HepG2 (cell line): ENCODE results near the gene ICAM2. TPM values are rescaled to one million over a fixed set of nuclear protein-coding genes. Genes with fewer than 3 reads are reported as not detected.
A peak's percentile ranks its signal among the peaks of the same experiment; 100 is the strongest.

Experiments used
- ARID4A ChIP-seq: sonication (generic); formaldehyde crosslinking; IDR thresholded peaks from 2 replicates; pipeline ENCODE4 v1.5.0; 2020; ENCODE audit warnings: mild to moderate bottlenecking, missing genetic modification reagents, borderline replicate concordance
- ASH2L ChIP-seq: fragments of 300-600, 200-600 bp; sonication (generic); IDR thresholded peaks from 2 replicates; pipeline ENCODE4 v1.7.0; 2017; ENCODE audit warnings: low read depth, mild to moderate bottlenecking, moderate library complexity, mixed read lengths, low read length; ENCODE audit not compliant: insufficient read length
- FIP1L1 ChIP-seq: fragments of 200-400 bp; formaldehyde crosslinking; IDR thresholded peaks from 2 replicates; pipeline ENCODE4 v1.6.1; 2018; ENCODE audit warnings: low read depth, mild to moderate bottlenecking, low read length, moderate library complexity, borderline replicate concordance; ENCODE audit not compliant: insufficient read depth
- GTF2F1 ChIP-seq: fragments of 150-350 bp; IDR thresholded peaks from 2 replicates; pipeline ENCODE4 v1.6.1; 2014; ENCODE audit warnings: low read length
- HES4 ChIP-seq: sonication (generic); formaldehyde crosslinking; IDR thresholded peaks from 2 replicates; pipeline ENCODE4 v1.9.0; 2021; ENCODE audit warnings: mild to moderate bottlenecking, missing genetic modification reagents, borderline replicate concordance
- HNF1A ChIP-seq, 2 experiments: sonication (generic) in 1 of 2; formaldehyde crosslinking in 1 of 2; IDR thresholded peaks; 2 replicates each; pipeline versions ENCODE4 v1.4.0 to v1.6.1; 2016 to 2020; ENCODE audit warnings: borderline replicate concordance in 1 of 2, low read depth in 1 of 2, mild to moderate bottlenecking in 1 of 2, missing genetic modification reagents in 1 of 2
- HOXA5 ChIP-seq: sonication (generic); formaldehyde crosslinking; IDR thresholded peaks from 2 replicates; pipeline ENCODE4 v1.4.0; 2020; ENCODE audit warnings: missing genetic modification reagents
- KDM4B ChIP-seq: sonication (generic); formaldehyde crosslinking; IDR thresholded peaks from 2 replicates; pipeline ENCODE4 v1.4.0; 2020; ENCODE audit warnings: missing genetic modification reagents
- MZF1 ChIP-seq: sonication (generic); formaldehyde crosslinking; IDR thresholded peaks from 2 replicates; pipeline ENCODE4 v1.8.1; 2023; ENCODE audit warnings: mild to moderate bottlenecking, missing genetic modification reagents, borderline replicate concordance
- NFIB ChIP-seq: sonication (generic); formaldehyde crosslinking; IDR thresholded peaks from 2 replicates; pipeline ENCODE4 v1.9.0; 2021; ENCODE audit warnings: missing genetic modification reagents, mild to moderate bottlenecking, borderline replicate concordance
- POLR2A ChIP-seq, 2 experiments: IDR thresholded peaks; 2 replicates each; pipeline ENCODE4 v1.6.1; 2011; ENCODE audit warnings: low read depth in 2 of 2, low read length in 2 of 2, mild to moderate bottlenecking in 1 of 2, moderate library complexity in 1 of 2; ENCODE audit not compliant: insufficient read depth in 1 of 2
- REPIN1 ChIP-seq: sonication (generic); formaldehyde crosslinking; IDR thresholded peaks from 2 replicates; pipeline ENCODE4 v1.8.0; 2022; ENCODE audit warnings: missing genetic modification reagents, low read depth, mild to moderate bottlenecking, borderline replicate concordance
- TRIM24 ChIP-seq: sonication (generic); formaldehyde crosslinking; IDR thresholded peaks from 2 replicates; pipeline ENCODE4 v1.8.0; 2022; ENCODE audit warnings: mild to moderate bottlenecking, missing genetic modification reagents
- ZFP37 ChIP-seq: sonication (generic); formaldehyde crosslinking; IDR thresholded peaks from 2 replicates; pipeline ENCODE4 v1.4.0; 2020; ENCODE audit warnings: missing genetic modification reagents, borderline replicate concordance
- ZNF343 ChIP-seq: sonication (generic); formaldehyde crosslinking; IDR thresholded peaks from 2 replicates; pipeline ENCODE4 v1.4.0; 2020; ENCODE audit warnings: mild to moderate bottlenecking, missing genetic modification reagents
- ZNF563 ChIP-seq: sonication (generic); formaldehyde crosslinking; IDR thresholded peaks from 2 replicates; pipeline ENCODE4 v1.8.0; 2022; ENCODE audit warnings: mild to moderate bottlenecking, moderate library complexity, missing genetic modification reagents
- ZNF574 ChIP-seq: sonication (generic); formaldehyde crosslinking; IDR thresholded peaks from 2 replicates; pipeline ENCODE4 v1.4.0; 2020; ENCODE audit warnings: missing genetic modification reagents
- ZNF773 ChIP-seq: sonication (generic); formaldehyde crosslinking; IDR thresholded peaks from 2 replicates; pipeline ENCODE4 v1.4.0; 2020; ENCODE audit warnings: missing genetic modification reagents, borderline replicate concordance
- polyA plus RNA-seq, 8 experiments: library from polyadenylated mRNA; depleted of rRNA in 3 of 8; stranded (reverse) in 7 of 8; unstranded in 1 of 8; fragments of >200 nt; fragmentation: Illumina TruSeq in 4 of 8; extraction: Trizol in 4 of 8; gene quantifications; 2 replicates each; pipeline versions ENCODE4 v1.2.1 to v1.2.3, GENCODE V29; 2011 to 2016; ENCODE audit warnings: low read depth in 4 of 8, missing spikeins in 1 of 8, mixed read lengths in 1 of 8; ENCODE audit not compliant: insufficient read depth in 1 of 8
- total RNA-seq, 5 experiments: library from RNA; depleted of rRNA; stranded (reverse); fragments of >200 nt; fragmentation: Illumina TruSeq; extraction: Trizol; gene quantifications; 2 replicates each; pipeline ENCODE4 v1.2.3, GENCODE V29; 2016; ENCODE audit warnings: low read depth in 1 of 5

Gene ICAM2
- total and polyA plus RNA-seq, 2 of the 13 experiments (the other 11 are each of a cell fraction or from before 2014, with no cell fraction given): 10.9 to 20.8 TPM

- TF ChIP-seq ARID4A: peak; percentile 29; the same call in 1 of the 2 replicates
- peak; percentile 23; the same call in 1 of the 2 replicates for TF ChIP-seq ZFP37 (CRISPR knock-in tag)
- TF ChIP-seq HOXA5 (CRISPR knock-in tag): 0 out of 2 replicates have a peak, but pooled peaks have one; percentile 47
- TF ChIP-seq ZNF773 (CRISPR knock-in tag): no peak
- TF ChIP-seq MZF1 (CRISPR knock-in tag): no peak
- peak; percentile 73; the same call in 1 of the 2 replicates for TF ChIP-seq REPIN1
- no peak for TF ChIP-seq NFIB (CRISPR knock-in tag)
- TF ChIP-seq KDM4B: 0 out of 2 replicates have a peak, but pooled peaks have one; percentile 18
- no peak for TF ChIP-seq TRIM24
- TF ChIP-seq HES4 (CRISPR knock-in tag): no peak
- TF ChIP-seq POLR2A (IDR thresholded peaks at IDR 0.05; ENCODE audit: insufficient read depth in 1 of 2, low read depth in 2 of 2, low read length in 2 of 2): no peak
- no peak for TF ChIP-seq FIP1L1
- no peak for TF ChIP-seq HNF1A (IDR thresholded peaks at IDR 0.05; ENCODE audit: low read depth)
- TF ChIP-seq HNF1A (CRISPR knock-in tag; IDR thresholded peaks at IDR 0.05; ENCODE audit: borderline replicate concordance): no peak
- no peak for TF ChIP-seq ZNF343 (CRISPR knock-in tag)
- TF ChIP-seq ZNF563 (CRISPR knock-in tag): no peak
- no peak for TF ChIP-seq GTF2F1
- TF ChIP-seq ASH2L: peak; percentile 57
- peak; percentile 77 for TF ChIP-seq ZNF574
Observed at GRCh38 chr17:64025732-64026294, 5.4 kb upstream of the ICAM2 start (continued).
